ENCODE measurements around the gene SKA1.
"Not testable (repeated sequence)": the region's sequence is repeated elsewhere in the genome, so short reads cannot be mapped to it uniquely, and the experiment has no call there.

Gene SKA1

GRCh38 chr18:50432915-50433314 is 58.1 kb downstream of the SKA1 start:
- no peak for DNase-seq

DNA sequence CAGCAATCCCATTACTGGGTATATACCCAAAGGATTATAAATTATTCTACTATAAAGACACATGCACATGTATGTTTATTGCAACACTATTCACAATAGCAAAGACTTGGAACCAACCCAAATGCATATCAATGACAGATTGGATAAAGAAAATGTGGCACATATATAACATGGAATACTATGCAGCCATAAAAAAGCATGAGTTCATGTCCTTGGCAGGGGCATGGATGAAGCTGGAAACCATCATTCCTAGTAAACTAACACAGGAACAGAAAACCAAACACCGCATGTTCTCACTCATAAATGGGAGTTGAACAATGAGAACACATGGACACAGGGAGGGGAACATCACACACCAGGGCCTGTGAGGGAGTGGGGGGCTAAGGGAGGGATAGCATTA is 61.9 kb downstream of the SKA1 start:
- DNase-seq, result not testable (repeated sequence)

DNA sequence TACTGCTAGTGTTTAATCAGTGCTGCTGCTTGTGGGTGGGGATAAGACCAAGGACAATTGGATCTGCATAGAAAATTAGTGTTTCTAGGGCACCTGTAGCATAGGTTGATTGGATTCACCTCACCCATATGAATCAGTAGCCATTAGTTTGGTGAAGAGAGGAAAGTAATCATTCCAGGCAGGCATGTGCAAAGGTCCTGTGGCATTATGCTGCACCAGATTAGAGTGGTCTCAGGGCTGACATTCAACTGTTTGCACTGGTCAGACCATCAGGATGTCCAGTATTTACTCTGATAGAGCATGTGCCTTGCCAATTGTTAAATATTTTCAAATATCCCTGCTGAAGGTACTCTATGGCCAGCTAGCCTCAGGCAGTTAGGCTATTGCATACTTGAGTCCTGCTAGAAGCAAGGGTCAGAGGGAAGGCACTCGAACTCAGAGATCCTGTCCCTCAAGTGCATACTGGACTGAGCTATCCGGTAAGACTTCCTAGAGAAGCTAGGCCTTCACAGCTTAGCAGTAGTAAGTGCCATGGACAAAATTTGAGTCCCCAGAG is 64.7 kb downstream of the SKA1 start:
- DNase-seq, result no peak

GRCh38 chr18:50441016-50441415 is 66.2 kb downstream of the SKA1 start:
- no peak for DNase-seq

- no peak for DNase-seq
Measured at GRCh38 chr18:50441501-50441900, 66.7 kb downstream of the SKA1 start.
